Lung (tissue), 12 donors: ENCODE results near the gene SH3PXD2B. TPM values are rescaled to one million over a fixed set of nuclear protein-coding genes. Genes with fewer than 3 reads are reported as not detected.
A peak's percentile ranks its signal among the peaks of the same experiment; 100 is the strongest.

Experiments used
- ATAC-seq: fragments of 200-7000 bp; cut with Tn5 transposase; one replicate; pipeline ENCODE4 v1.9.1; 2020; ENCODE audit warnings: moderate number of reproducible peaks; ENCODE audit not compliant: insufficient read depth, low FRiP score
- DNase-seq, 3 donors: peaks; one replicate each; pipeline ENCODE4 v3.0.0-alpha.2; 2013 to 2017
- H3K27ac ChIP-seq, 2 donors: one replicate each; pipeline ENCODE4 v1.5.1; 2013; ENCODE audit warnings: mild to moderate bottlenecking in 2 of 2, moderate library complexity in 2 of 2, control low read depth in 1 of 2, inconsistent platforms in 1 of 2, low read depth in 1 of 2, low read length in 1 of 2
- H3K27me3 ChIP-seq, 3 donors: one replicate each; pipeline ENCODE4 v1.5.1; 2013; ENCODE audit warnings: low read length in 2 of 3; ENCODE audit not compliant: control insufficient read depth in 3 of 3, insufficient read depth in 3 of 3
- H3K36me3 ChIP-seq, 4 donors: one replicate each; pipeline ENCODE4 v1.5.1; 2013; ENCODE audit warnings: low read length in 4 of 4, mild to moderate bottlenecking in 1 of 4, moderate library complexity in 1 of 4; ENCODE audit not compliant: control insufficient read depth in 4 of 4, insufficient read depth in 4 of 4
- H3K4me1 ChIP-seq, 5 donors: one replicate each; pipeline ENCODE4 v1.5.1; 2013; ENCODE audit warnings: low read length in 5 of 5, mild to moderate bottlenecking in 2 of 5, moderate library complexity in 1 of 5; ENCODE audit not compliant: control insufficient read depth in 5 of 5, insufficient read depth in 5 of 5
- H3K4me3 ChIP-seq: one replicate; pipeline ENCODE4 v1.5.1; 2013; ENCODE audit warnings: mild to moderate bottlenecking, control low read depth, moderate library complexity
- H3K9ac ChIP-seq, 2 donors: one replicate each; pipeline ENCODE4 v1.5.1; 2013; ENCODE audit warnings: low read length in 2 of 2, control low read depth in 1 of 2; ENCODE audit not compliant: insufficient read depth in 1 of 2
- H3K9me3 ChIP-seq, 4 donors: one replicate each; pipeline ENCODE4 v1.5.1; 2013; ENCODE audit warnings: low read length in 3 of 4, mild to moderate bottlenecking in 1 of 4, moderate library complexity in 1 of 4; ENCODE audit not compliant: control insufficient read depth in 4 of 4, insufficient read depth in 3 of 4
- CTCF ChIP-seq: IDR thresholded peaks from 2 replicates; pipeline ENCODE4 v1.5.1; 2012; ENCODE audit warnings: mild to moderate bottlenecking; ENCODE audit errors: control extremely low read depth, extremely low read depth
- WGBS, 2 donors: extraction: QIAGEN DNeasy Blood & Tissue Kit; methylation state at CpG; one replicate each; pipeline ENCODE4 v1.1.7; 2013; 5-methylcytosine and 5-hydroxymethylcytosine counted together
- polyA plus RNA-seq, 2 donors: library from polyadenylated mRNA; stranded (reverse); fragments of 200-250 nt; gene quantifications; one replicate each; pipeline ENCODE4 v1.2.1, GENCODE V29; 2013
- total RNA-seq, 2 donors: library from RNA; depleted of rRNA in 1 of 2; stranded (reverse); fragments of >200 nt in 1 of 2; gene quantifications; one replicate each; pipeline ENCODE4 v1.2.1, GENCODE V29; 2014 to 2021
- donor health status: control.
- donor health status: control.
- donor health status: Bipolar disorder and iron deficiency.
- donor health status: healthy.
- donor health status: DM: yes; HTN: yes; CAD: no.

Gene SH3PXD2B
- total and polyA plus RNA-seq, 4 donors: 8.0 to 56.0 (median 21.4) TPM

- TF ChIP-seq CTCF: no peak
- Histone ChIP-seq H3K9ac (no peak overlapping the region), H3K4me3 (no peak overlapping the region), H3K9me3 (peaks cover 0 to 2% (median 0%) of the 10 kb centered on the region in 4 donors), H3K4me1 (peaks cover under 1 to 17% (median 4%) of the 10 kb centered on the region in 5 donors), H3K27me3 (no peaks in the 10 kb centered on the region), H3K27ac (no peak overlapping the region), H3K36me3 (no peaks in the 10 kb centered on the region)
- ATAC-seq (no peak), DNase-seq (no peak)
- 92 to 94% methylated on average over 5 of the region's 5 CpGs for WGBS, 2 donors
Observed at GRCh38 chr5:172459783-172460165, 5.4 kb upstream of the SH3PXD2B start.

GRCh38 chr5:172458976-172459782, 4.9 kb upstream of the SH3PXD2B start:
- WGBS, 2 donors: 82 to 85% methylated on average over 9 of the region's 9 CpGs

GRCh38 chr5:172456076-172456722, 1.9 kb upstream of the SH3PXD2B start:
- Histone ChIP-seq H3K9ac (no peak overlapping the region), H3K4me1 (peaks cover 0 to 42% (median 6%) of the 10 kb centered on the region in 5 donors), H3K27ac (peak overlapping the region in 1 of 2 donors; percentile 11), H3K9me3 (no peaks in the 10 kb centered on the region), H3K36me3 (no peaks in the 10 kb centered on the region), H3K27me3 (no peaks in the 10 kb centered on the region), H3K4me3 (no peak overlapping the region)
- no peak for TF ChIP-seq CTCF
- no peak for DNase-seq
- WGBS, 2 donors: 63 to 68% methylated on average over 10 of the region's 10 CpGs
- ATAC-seq: no peak

More at GRCh38 chr5:172458976-172459782, 4.9 kb upstream of the SH3PXD2B start:
- TF ChIP-seq CTCF: no peak
- H3K9ac ChIP-seq: no peak overlapping the region
- H3K27ac ChIP-seq: no peak overlapping the region
- H3K36me3 ChIP-seq: no peaks in the 10 kb centered on the region
- H3K27me3 ChIP-seq: no peaks in the 10 kb centered on the region
- peaks cover 2 to 19% (median 4%) of the 10 kb centered on the region in 5 donors for H3K4me1 ChIP-seq
- H3K4me3 ChIP-seq: no peak overlapping the region
- ATAC-seq (no peak), DNase-seq (no peak)
- peaks cover 0 to 1% (median 0%) of the 10 kb centered on the region in 4 donors for H3K9me3 ChIP-seq
